Measurements from ENCODE around the gene DCAF8L2. TPM values are rescaled to one million over a fixed set of nuclear protein-coding genes. Genes with fewer than 3 reads are reported as not detected.

Gene DCAF8L2
- total RNA-seq, 2 experiments from 2014 or later: not detected

- no peak overlapping the region for H3K27ac Mint-ChIP-seq
- CTCF ChIA-PET: no interaction called here
These were observed 18.5 kb downstream of the DCAF8L2 start for GRCh38 chrX:27608671-27609070.

GRCh38 chrX:27619459-27619858, 29.3 kb downstream of the DCAF8L2 start:
- H3K9me3 Mint-ChIP-seq: peaks cover 2% of the 10 kb centered on the region
- H3K36me3 Mint-ChIP-seq (ENCODE audit: low read depth): no peaks in the 10 kb centered on the region
- H3K27me3 Mint-ChIP-seq (ENCODE audit: low read depth): no peaks in the 10 kb centered on the region
- CTCF ChIA-PET: interaction anchor here (0.9 kb wide), 1 partner anchor 16 kb away, joined by 5 read pairs; no protein-coding TSS in a partner anchor
- intact Hi-C loops (cut with micrococcal nuclease): no loop called here
- no peak for DNase-seq
- H3K27ac Mint-ChIP-seq: no peak overlapping the region
- no peaks in the 10 kb centered on the region for H3K4me1 Mint-ChIP-seq (ENCODE audit: low read depth)
- H3K4me3 Mint-ChIP-seq: no peak overlapping the region

More at GRCh38 chrX:27608671-27609070, 18.5 kb downstream of the DCAF8L2 start:
- no peaks in the 10 kb centered on the region for H3K9me3 Mint-ChIP-seq
- H3K36me3 Mint-ChIP-seq (ENCODE audit: low read depth): no peaks in the 10 kb centered on the region
- H3K4me3 Mint-ChIP-seq: no peak overlapping the region
- intact Hi-C loops (cut with micrococcal nuclease): no loop called here
- H3K27me3 Mint-ChIP-seq (ENCODE audit: low read depth): no peaks in the 10 kb centered on the region
- no peak for DNase-seq
- no peaks in the 10 kb centered on the region for H3K4me1 Mint-ChIP-seq (ENCODE audit: low read depth)

GRCh38 chrX:27619975-27620374, 29.8 kb downstream of the DCAF8L2 start:
- H3K36me3 Mint-ChIP-seq (ENCODE audit: low read depth): no peaks in the 10 kb centered on the region
- H3K27ac Mint-ChIP-seq: no peak overlapping the region
- DNase-seq: no peak
- CTCF ChIA-PET: no interaction called here
- intact Hi-C loops (cut with micrococcal nuclease): no loop called here
- H3K9me3 Mint-ChIP-seq: peaks cover under 1% of the 10 kb centered on the region
- H3K4me3 Mint-ChIP-seq: no peak overlapping the region
- H3K4me1 Mint-ChIP-seq (ENCODE audit: low read depth): no peaks in the 10 kb centered on the region
- no peaks in the 10 kb centered on the region for H3K27me3 Mint-ChIP-seq (ENCODE audit: low read depth)

- Mint-ChIP-seq H3K9me3 (peaks cover 1% of the 10 kb centered on the region), H3K27me3 (ENCODE audit: low read depth) (no peaks in the 10 kb centered on the region), H3K4me1 (ENCODE audit: low read depth) (no peaks in the 10 kb centered on the region), H3K4me3 (no peak overlapping the region), H3K36me3 (ENCODE audit: low read depth) (no peaks in the 10 kb centered on the region), H3K27ac (no peak overlapping the region)
- intact Hi-C loops (cut with micrococcal nuclease): no loop called here
- DNase-seq: no peak
- CTCF ChIA-PET: interaction anchor here (0.5 kb wide), 1 partner anchor 809 kb away, joined by 3 read pairs; no protein-coding TSS in a partner anchor
These were observed 32.7 kb downstream of the DCAF8L2 start for GRCh38 chrX:27622883-27623282.

GRCh38 chrX:27626066-27626465, 35.9 kb downstream of the DCAF8L2 start:
- H3K9me3 Mint-ChIP-seq: peaks cover 2% of the 10 kb centered on the region
- H3K36me3 Mint-ChIP-seq (ENCODE audit: low read depth): no peaks in the 10 kb centered on the region
- no peak for DNase-seq
- intact Hi-C loops (cut with micrococcal nuclease): no loop called here
- CTCF ChIA-PET: no interaction called here
- no peaks in the 10 kb centered on the region for H3K4me1 Mint-ChIP-seq (ENCODE audit: low read depth)
- no peak overlapping the region for H3K27ac Mint-ChIP-seq
- no peak overlapping the region for H3K4me3 Mint-ChIP-seq
- no peaks in the 10 kb centered on the region for H3K27me3 Mint-ChIP-seq (ENCODE audit: low read depth)

- intact Hi-C loops (cut with micrococcal nuclease): no loop called here
- CTCF ChIA-PET: no interaction called here
- no peak for DNase-seq
- Mint-ChIP-seq H3K27ac (no peak overlapping the region), H3K4me1 (ENCODE audit: low read depth) (no peaks in the 10 kb centered on the region), H3K36me3 (ENCODE audit: low read depth) (no peaks in the 10 kb centered on the region), H3K4me3 (no peak overlapping the region), H3K27me3 (ENCODE audit: low read depth) (no peaks in the 10 kb centered on the region), H3K9me3 (peaks cover 7% of the 10 kb centered on the region)
These were observed 43.2 kb downstream of the DCAF8L2 start for GRCh38 chrX:27633328-27633727.

GRCh38 chrX:27656581-27656980, 66.4 kb downstream of the DCAF8L2 start:
- no peaks in the 10 kb centered on the region for H3K36me3 Mint-ChIP-seq (ENCODE audit: low read depth)
- DNase-seq: no peak
- no peak overlapping the region for H3K4me3 Mint-ChIP-seq
- CTCF ChIA-PET: no interaction called here
- H3K9me3 Mint-ChIP-seq: no peaks in the 10 kb centered on the region
- no peak overlapping the region for H3K27ac Mint-ChIP-seq
- H3K27me3 Mint-ChIP-seq (ENCODE audit: low read depth): no peaks in the 10 kb centered on the region
- intact Hi-C loops (cut with micrococcal nuclease): no loop called here
- H3K4me1 Mint-ChIP-seq (ENCODE audit: low read depth): no peaks in the 10 kb centered on the region

- CTCF ChIA-PET: no interaction called here
- no peak overlapping the region for H3K4me3 Mint-ChIP-seq
- no peaks in the 10 kb centered on the region for H3K4me1 Mint-ChIP-seq (ENCODE audit: low read depth)
These were observed 70.7 kb downstream of the DCAF8L2 start for GRCh38 chrX:27660878-27661277.

GRCh38 chrX:27671234-27671633, 81.1 kb downstream of the DCAF8L2 start:
- no peaks in the 10 kb centered on the region for H3K27me3 Mint-ChIP-seq (ENCODE audit: low read depth)
- H3K4me3 Mint-ChIP-seq: no peak overlapping the region
- no peaks in the 10 kb centered on the region for H3K4me1 Mint-ChIP-seq (ENCODE audit: low read depth)
- CTCF ChIA-PET: no interaction called here
- DNase-seq: no peak
- intact Hi-C loops (cut with micrococcal nuclease): no loop called here
- no peaks in the 10 kb centered on the region for H3K36me3 Mint-ChIP-seq (ENCODE audit: low read depth)
- H3K27ac Mint-ChIP-seq: no peak overlapping the region
- no peaks in the 10 kb centered on the region for H3K9me3 Mint-ChIP-seq

More at GRCh38 chrX:27660878-27661277, 70.7 kb downstream of the DCAF8L2 start:
- Mint-ChIP-seq H3K27me3 (ENCODE audit: low read depth) (no peaks in the 10 kb centered on the region), H3K27ac (no peak overlapping the region), H3K36me3 (ENCODE audit: low read depth) (no peaks in the 10 kb centered on the region), H3K9me3 (no peaks in the 10 kb centered on the region)
- intact Hi-C loops (cut with micrococcal nuclease): no loop called here
- no peak for DNase-seq

- no peak for DNase-seq
- no peak overlapping the region for H3K27ac Mint-ChIP-seq
- H3K36me3 Mint-ChIP-seq (ENCODE audit: low read depth): no peaks in the 10 kb centered on the region
- H3K27me3 Mint-ChIP-seq (ENCODE audit: low read depth): no peaks in the 10 kb centered on the region
- H3K4me3 Mint-ChIP-seq: no peak overlapping the region
- no peaks in the 10 kb centered on the region for H3K4me1 Mint-ChIP-seq (ENCODE audit: low read depth)
- intact Hi-C loops (cut with micrococcal nuclease): no loop called here
- H3K9me3 Mint-ChIP-seq: no peaks in the 10 kb centered on the region
- CTCF ChIA-PET: no interaction called here
These were observed 84.3 kb downstream of the DCAF8L2 start for GRCh38 chrX:27674491-27674890.

- DNase-seq: no peak
- H3K9me3 Mint-ChIP-seq: no peaks in the 10 kb centered on the region
- H3K27ac Mint-ChIP-seq: no peak overlapping the region
- H3K36me3 Mint-ChIP-seq (ENCODE audit: low read depth): no peaks in the 10 kb centered on the region
- H3K27me3 Mint-ChIP-seq (ENCODE audit: low read depth): no peaks in the 10 kb centered on the region
- H3K4me3 Mint-ChIP-seq: no peak overlapping the region
- intact Hi-C loops (cut with micrococcal nuclease): no loop called here
- no peaks in the 10 kb centered on the region for H3K4me1 Mint-ChIP-seq (ENCODE audit: low read depth)
- CTCF ChIA-PET: no interaction called here
These were observed 85.3 kb downstream of the DCAF8L2 start for GRCh38 chrX:27675493-27675892.

GRCh38 chrX:27679281-27679680, 89.1 kb downstream of the DCAF8L2 start:
- DNase-seq: no peak
- Mint-ChIP-seq H3K27me3 (ENCODE audit: low read depth) (no peaks in the 10 kb centered on the region), H3K4me3 (no peak overlapping the region), H3K27ac (no peak overlapping the region), H3K36me3 (ENCODE audit: low read depth) (no peaks in the 10 kb centered on the region), H3K9me3 (no peaks in the 10 kb centered on the region), H3K4me1 (ENCODE audit: low read depth) (no peaks in the 10 kb centered on the region)
- intact Hi-C loops (cut with micrococcal nuclease): no loop called here
- CTCF ChIA-PET: no interaction called here

- Mint-ChIP-seq H3K4me3 (no peak overlapping the region), H3K4me1 (ENCODE audit: low read depth) (no peaks in the 10 kb centered on the region), H3K36me3 (ENCODE audit: low read depth) (no peaks in the 10 kb centered on the region), H3K27ac (no peak overlapping the region), H3K27me3 (ENCODE audit: low read depth) (no peaks in the 10 kb centered on the region), H3K9me3 (no peaks in the 10 kb centered on the region)
- DNase-seq: no peak
- CTCF ChIA-PET: no interaction called here
- intact Hi-C loops (cut with micrococcal nuclease): no loop called here
These were observed 90.6 kb downstream of the DCAF8L2 start for GRCh38 chrX:27680726-27681125.
